ENCODE results near the gene CABP1.

GRCh38 chr12:120689397-120690082, 49.1 kb downstream of the CABP1 start:
- TF ChIP-seq, protein P1, sequence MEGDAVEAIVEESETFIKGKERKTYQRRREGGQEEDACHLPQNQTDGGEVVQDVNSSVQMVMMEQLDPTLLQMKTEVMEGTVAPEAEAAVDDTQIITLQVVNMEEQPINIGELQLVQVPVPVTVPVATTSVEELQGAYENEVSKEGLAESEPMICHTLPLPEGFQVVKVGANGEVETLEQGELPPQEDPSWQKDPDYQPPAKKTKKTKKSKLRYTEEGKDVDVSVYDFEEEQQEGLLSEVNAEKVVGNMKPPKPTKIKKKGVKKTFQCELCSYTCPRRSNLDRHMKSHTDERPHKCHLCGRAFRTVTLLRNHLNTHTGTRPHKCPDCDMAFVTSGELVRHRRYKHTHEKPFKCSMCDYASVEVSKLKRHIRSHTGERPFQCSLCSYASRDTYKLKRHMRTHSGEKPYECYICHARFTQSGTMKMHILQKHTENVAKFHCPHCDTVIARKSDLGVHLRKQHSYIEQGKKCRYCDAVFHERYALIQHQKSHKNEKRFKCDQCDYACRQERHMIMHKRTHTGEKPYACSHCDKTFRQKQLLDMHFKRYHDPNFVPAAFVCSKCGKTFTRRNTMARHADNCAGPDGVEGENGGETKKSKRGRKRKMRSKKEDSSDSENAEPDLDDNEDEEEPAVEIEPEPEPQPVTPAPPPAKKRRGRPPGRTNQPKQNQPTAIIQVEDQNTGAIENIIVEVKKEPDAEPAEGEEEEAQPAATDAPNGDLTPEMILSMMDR (IDR thresholded peaks at IDR 0.05; ENCODE audit: insufficient read depth, low read length, poor library complexity, severe bottlenecking), result no peak
- TF ChIP-seq EZH2phosphoT487 (conservative IDR thresholded peaks at IDR 0.05; ENCODE audit: low read length), result no peak

Data from SU-DHL-6 (cell line).